Small intestine (tissue), 7 donors: Measurements from ENCODE around the gene REXO5. TPM values are rescaled to one million over a fixed set of nuclear protein-coding genes. Genes with fewer than 3 reads are reported as not detected.

ENCODE experiments used
- DNase-seq, 2 donors: peaks; one replicate each; pipeline versions ENCODE4 v3.0.0 to v3.0.0-alpha.2; 2013
- FAIRE-seq: peaks from 2 replicates; lab custom pipeline; 2012; peaks lifted over from hg19 to GRCh38; lab: Jason Lieb, UNC
- H3K27ac ChIP-seq, 3 donors: one replicate each; pipeline ENCODE4 v1.5.1; 2013; ENCODE audit warnings: low read length in 2 of 3, mild to moderate bottlenecking in 2 of 3, control low read depth in 1 of 3, inconsistent platforms in 1 of 3, low read depth in 1 of 3, moderate library complexity in 1 of 3
- H3K27me3 ChIP-seq, 3 donors: one replicate each; pipeline ENCODE4 v1.6.1; 2013; ENCODE audit warnings: low read length in 3 of 3, inconsistent platforms in 1 of 3; ENCODE audit not compliant: control insufficient read depth in 3 of 3, insufficient read depth in 3 of 3
- H3K36me3 ChIP-seq, 3 donors: one replicate each; pipeline ENCODE4 v1.6.1; 2013; ENCODE audit warnings: low read length in 3 of 3, inconsistent platforms in 1 of 3, low read depth in 1 of 3, mild to moderate bottlenecking in 1 of 3, moderate library complexity in 1 of 3; ENCODE audit not compliant: control insufficient read depth in 3 of 3, insufficient read depth in 2 of 3
- H3K4me1 ChIP-seq, 3 donors: one replicate each; pipeline ENCODE4 v1.6.1; 2013; ENCODE audit warnings: low read length in 2 of 3, inconsistent platforms in 1 of 3, low read depth in 1 of 3, mild to moderate bottlenecking in 1 of 3, moderate library complexity in 1 of 3; ENCODE audit not compliant: control insufficient read depth in 3 of 3, insufficient read depth in 2 of 3
- H3K4me3 ChIP-seq, 3 donors: one replicate each; pipeline ENCODE4 v1.5.1; 2013; ENCODE audit warnings: low read length in 3 of 3, control low read depth in 1 of 3, inconsistent platforms in 1 of 3, low read depth in 1 of 3, mild to moderate bottlenecking in 1 of 3, moderate library complexity in 1 of 3
- H3K9me3 ChIP-seq, 2 donors: one replicate each; pipeline ENCODE4 v1.6.1; 2013; ENCODE audit warnings: low read depth in 1 of 2, low read length in 1 of 2; ENCODE audit not compliant: control insufficient read depth in 2 of 2, insufficient read depth in 1 of 2
- WGBS, 3 donors: extraction: QIAGEN DNeasy Blood & Tissue Kit; methylation state at CpG; one replicate each; pipeline ENCODE4 v1.1.7; 2013; 5-methylcytosine and 5-hydroxymethylcytosine counted together
- polyA plus RNA-seq, 4 donors: library from polyadenylated mRNA; stranded (reverse) in 3 of 4; unstranded in 1 of 4; fragments of 200-250 nt in 3 of 4; fragments of 120-200 nt in 1 of 4; gene quantifications; one replicate each; pipeline versions ENCODE4 v1.2.1 to v1.2.3, GENCODE V29; 2013
- donor health status: healthy with polysubstance abuse.
- donor health status: control.
- donor health status: control.
- donor health status: Bipolar disorder and iron deficiency.
- donor health status: healthy.

REXO5 gene
- polyA plus RNA-seq, 4 donors: 0.54 to 9.6 (median 3.3) TPM

DNA sequence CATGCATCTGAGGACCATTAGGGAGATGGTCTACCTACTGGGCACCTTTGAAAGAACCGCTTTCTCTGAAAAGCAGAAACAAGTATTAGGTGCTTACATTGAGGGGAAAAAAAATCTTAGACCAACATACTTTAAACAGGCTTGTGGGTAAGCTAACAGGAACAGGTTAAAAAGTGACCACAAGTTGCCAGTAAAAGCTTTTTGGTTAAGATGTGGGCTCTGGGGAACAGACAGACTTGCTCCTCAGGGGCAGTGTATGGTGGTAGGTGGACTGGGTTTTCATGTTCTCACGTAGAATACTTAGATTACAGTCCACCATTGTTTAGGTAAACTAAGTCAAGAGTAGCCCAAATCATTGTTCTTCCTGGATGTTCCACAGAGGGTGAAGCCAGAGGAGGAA, 41.2 kb downstream of the REXO5 start:
- H3K9me3 ChIP-seq: no peaks in the 10 kb centered on the region
- peaks cover 0 to 17% (median 0%) of the 10 kb centered on the region in 3 donors for H3K36me3 ChIP-seq
- 37 to 88% (median 65%) methylated on average over 2 of the region's 2 CpGs for WGBS, 3 donors
- H3K27me3 ChIP-seq: no peaks in the 10 kb centered on the region
- no peak for FAIRE-seq
- no peak overlapping the region for H3K4me3 ChIP-seq
- DNase-seq: no peak
- no peak overlapping the region for H3K27ac ChIP-seq
- H3K4me1 ChIP-seq: peaks cover 0 to 18% (median 0%) of the 10 kb centered on the region in 3 donors

DNA sequence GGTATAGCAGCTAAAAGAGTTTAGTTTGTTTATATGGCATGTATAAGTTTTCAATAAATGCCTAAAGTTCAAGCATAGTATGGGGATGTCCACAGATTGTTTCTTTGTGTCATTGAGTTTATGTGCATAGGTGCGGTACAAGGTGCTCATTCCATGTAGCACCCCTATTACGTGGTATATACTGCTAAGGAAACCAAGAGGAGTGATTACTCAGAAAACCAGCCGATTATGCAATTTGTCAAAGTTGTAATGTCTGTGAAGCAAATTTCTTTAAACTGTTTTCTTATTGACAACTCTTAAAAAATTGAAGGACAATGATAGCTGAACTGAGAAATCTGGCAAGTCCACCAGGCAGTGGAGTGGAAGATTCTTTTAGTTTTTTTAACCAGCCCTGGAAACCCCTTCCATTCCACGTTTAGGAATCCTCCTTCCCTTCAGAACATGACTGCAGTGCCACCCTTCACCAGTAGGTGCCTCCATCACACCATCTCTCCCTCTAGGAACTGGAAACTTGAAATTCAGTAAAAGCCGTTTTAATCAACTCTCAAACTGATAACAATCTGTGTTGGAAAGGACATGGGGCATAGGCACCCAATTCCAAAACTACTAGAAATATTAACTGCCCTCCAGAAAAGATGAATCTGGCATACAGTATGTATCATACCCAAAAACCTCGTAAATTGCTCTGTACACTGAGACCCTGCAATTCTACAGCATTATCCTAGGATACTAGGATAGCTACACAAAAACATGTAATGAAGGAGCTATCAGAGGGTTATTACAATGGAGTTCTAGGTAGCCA, 43.5 kb downstream of the REXO5 start:
- no peak overlapping the region for H3K27ac ChIP-seq
- FAIRE-seq (no peak), DNase-seq (peak; percentile 51 to 71)
- no peaks in the 10 kb centered on the region for H3K27me3 ChIP-seq
- no peak overlapping the region for H3K4me3 ChIP-seq
- no peaks in the 10 kb centered on the region for H3K9me3 ChIP-seq
- peaks cover 0 to 18% (median 0%) of the 10 kb centered on the region in 3 donors for H3K4me1 ChIP-seq
- H3K36me3 ChIP-seq: peaks cover 0 to 14% (median 3%) of the 10 kb centered on the region in 3 donors
- 47 to 51% (median 49%) methylated on average over 6 of the region's 6 CpGs for WGBS, 3 donors

DNA sequence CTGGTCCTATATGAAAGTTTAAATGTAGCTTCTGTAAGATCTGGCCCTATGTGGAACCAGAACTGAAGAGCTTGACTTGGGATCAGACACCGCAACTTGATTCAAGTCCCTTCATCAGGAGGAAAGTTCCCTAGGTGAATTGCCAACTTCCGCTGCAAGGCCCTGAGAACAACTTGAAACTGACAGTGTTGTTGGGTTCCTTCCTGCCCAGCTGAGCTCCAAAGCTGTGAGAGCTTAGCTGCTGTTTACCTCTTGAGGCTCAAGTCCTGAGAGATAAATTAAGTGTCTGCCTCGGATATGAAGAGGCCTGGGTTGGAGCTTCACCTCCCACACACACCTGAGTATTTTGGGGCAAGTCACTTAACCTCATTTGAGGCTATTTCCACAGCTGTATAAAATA, 44.7 kb downstream of the REXO5 start:
- no peaks in the 10 kb centered on the region for H3K27me3 ChIP-seq
- peaks cover 0 to 15% (median 0%) of the 10 kb centered on the region in 3 donors for H3K4me1 ChIP-seq
- H3K27ac ChIP-seq: peak overlapping the region in 1 of 3 donors; percentile 71
- peaks cover 0 to 13% (median 3%) of the 10 kb centered on the region in 3 donors for H3K36me3 ChIP-seq
- no peak for DNase-seq
- no peaks in the 10 kb centered on the region for H3K9me3 ChIP-seq
- no peak overlapping the region for H3K4me3 ChIP-seq
- 76 to 89% (median 76%) methylated on average over 3 of the region's 3 CpGs for WGBS, 3 donors
- no peak for FAIRE-seq

DNA sequence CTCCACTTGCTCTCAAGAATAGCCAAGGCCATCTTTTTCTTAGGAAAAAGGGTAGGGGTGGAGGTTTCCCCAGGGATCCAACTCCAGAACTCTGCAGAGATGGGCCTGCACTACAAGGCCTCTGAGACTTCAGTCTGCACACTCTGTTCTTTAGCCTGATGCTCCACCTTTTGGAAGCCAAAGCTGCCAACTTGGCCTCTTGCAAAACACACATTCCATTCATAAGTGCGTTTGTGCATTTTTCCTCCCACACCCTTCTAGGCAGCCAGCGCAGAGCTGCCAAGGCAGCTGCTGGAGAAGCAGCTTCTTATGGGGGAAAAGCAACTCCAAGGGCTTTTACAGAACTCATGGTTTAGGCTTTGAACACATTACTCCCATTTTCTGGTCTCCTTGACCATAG, 45.3 kb downstream of the REXO5 start:
- Histone ChIP-seq H3K27ac (peak overlapping the region in 1 of 3 donors; percentile 24), H3K4me1 (peaks cover 0 to 13% (median 0%) of the 10 kb centered on the region in 3 donors), H3K27me3 (no peaks in the 10 kb centered on the region), H3K36me3 (peaks cover 0 to 14% (median 4%) of the 10 kb centered on the region in 3 donors), H3K4me3 (no peak overlapping the region), H3K9me3 (no peaks in the 10 kb centered on the region)
- WGBS, 3 donors: 24 to 45% (median 41%) methylated on average over 2 of the region's 2 CpGs
- FAIRE-seq (no peak), DNase-seq (peak; percentile 48 to 63)

DNA sequence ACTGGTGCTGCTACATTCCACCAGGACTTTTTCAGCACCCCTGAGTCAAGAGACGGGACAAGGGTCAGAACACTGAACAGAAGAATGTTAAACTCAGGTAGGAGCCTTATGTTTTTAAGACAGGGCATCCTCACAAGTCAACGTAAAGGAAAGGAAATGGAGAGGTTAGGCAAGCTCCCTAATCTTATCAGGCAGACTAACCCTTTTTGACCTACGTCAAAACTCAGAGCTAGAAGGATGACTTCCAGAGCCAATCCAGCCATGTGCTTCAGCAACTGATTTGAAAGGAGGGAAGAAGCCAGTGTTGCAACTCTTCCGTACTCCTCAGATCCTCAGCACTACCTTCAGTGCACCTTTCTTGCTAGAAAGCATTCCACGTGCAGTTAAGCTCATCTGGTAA, 46.8 kb downstream of the REXO5 start:
- Histone ChIP-seq H3K9me3 (no peaks in the 10 kb centered on the region), H3K4me3 (no peak overlapping the region), H3K27me3 (no peaks in the 10 kb centered on the region), H3K27ac (no peak overlapping the region), H3K36me3 (peaks cover 4 to 24% (median 7%) of the 10 kb centered on the region in 3 donors), H3K4me1 (peaks cover 0 to 7% (median 0%) of the 10 kb centered on the region in 3 donors)
- WGBS, 3 donors: 82 to 86% (median 84%) methylated on average over 5 of the region's 5 CpGs
- FAIRE-seq: no peak
- no peak for DNase-seq

DNA sequence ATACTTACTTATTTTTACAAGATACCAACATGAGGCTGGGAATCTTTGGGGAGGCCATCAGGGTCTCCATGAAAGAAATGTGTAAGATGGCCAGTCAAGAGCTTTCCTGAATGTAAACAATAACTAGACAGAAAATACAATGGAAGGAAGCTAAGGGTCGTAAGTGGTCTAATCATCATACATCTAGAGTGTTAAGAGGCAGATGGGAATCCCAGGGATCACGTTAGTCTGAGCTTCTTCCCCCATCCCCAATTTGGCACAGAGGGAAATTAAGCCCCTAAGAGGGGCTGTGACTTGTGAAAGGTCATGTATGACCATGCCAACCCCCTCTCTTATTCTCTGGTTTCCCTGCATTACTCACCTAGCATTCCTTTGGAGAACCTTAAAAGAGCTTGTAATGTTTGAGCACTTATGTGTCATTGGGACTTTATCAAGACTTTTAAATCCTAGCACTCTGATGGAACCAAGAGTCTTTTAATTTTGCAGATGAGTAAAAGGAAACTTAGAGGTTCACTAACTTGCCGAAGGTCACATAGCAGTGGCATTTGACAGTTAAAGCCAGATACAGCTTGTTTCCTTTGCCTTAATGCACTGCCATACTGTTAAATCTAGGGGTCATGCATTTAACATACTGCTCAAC, 47.8 kb downstream of the REXO5 start:
- Histone ChIP-seq H3K9me3 (no peaks in the 10 kb centered on the region), H3K27ac (no peak overlapping the region), H3K4me3 (no peak overlapping the region), H3K36me3 (peaks cover 4 to 24% (median 7%) of the 10 kb centered on the region in 3 donors), H3K4me1 (peaks cover 0 to 7% (median 0%) of the 10 kb centered on the region in 3 donors), H3K27me3 (no peaks in the 10 kb centered on the region)
- no peak for DNase-seq
- FAIRE-seq: no peak
- 85 to 95% (median 88%) methylated on average over 3 of the region's 3 CpGs for WGBS, 3 donors

DNA sequence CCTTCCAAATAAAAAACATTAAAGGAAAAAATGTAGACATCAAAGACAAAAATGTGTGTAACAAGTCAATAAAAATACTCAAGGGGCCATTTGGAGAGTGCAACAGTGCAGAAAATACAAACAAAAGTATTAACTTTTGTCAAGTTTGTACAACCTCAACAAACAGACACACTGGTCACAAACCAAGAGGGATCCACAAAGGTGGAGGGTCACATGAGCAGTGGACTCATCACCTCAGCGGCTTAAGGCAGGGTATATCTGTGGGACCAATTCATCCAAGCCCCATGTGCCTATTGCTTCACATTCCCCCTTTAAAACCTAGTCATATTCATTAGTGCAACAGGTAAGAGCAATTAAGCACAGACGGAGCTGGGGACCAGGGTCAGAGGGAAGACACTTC, 48.6 kb downstream of the REXO5 start:
- FAIRE-seq: no peak
- no peaks in the 10 kb centered on the region for H3K27me3 ChIP-seq
- no peak overlapping the region for H3K4me3 ChIP-seq
- peaks cover 0 to 7% (median 0%) of the 10 kb centered on the region in 3 donors for H3K4me1 ChIP-seq
- H3K9me3 ChIP-seq: no peaks in the 10 kb centered on the region
- H3K36me3 ChIP-seq: peaks cover 6 to 27% (median 11%) of the 10 kb centered on the region in 3 donors
- H3K27ac ChIP-seq: no peak overlapping the region
- no peak for DNase-seq
- WGBS, 3 donors: 93 to 94% (median 94%) methylated on average over 2 of the region's 2 CpGs

DNA sequence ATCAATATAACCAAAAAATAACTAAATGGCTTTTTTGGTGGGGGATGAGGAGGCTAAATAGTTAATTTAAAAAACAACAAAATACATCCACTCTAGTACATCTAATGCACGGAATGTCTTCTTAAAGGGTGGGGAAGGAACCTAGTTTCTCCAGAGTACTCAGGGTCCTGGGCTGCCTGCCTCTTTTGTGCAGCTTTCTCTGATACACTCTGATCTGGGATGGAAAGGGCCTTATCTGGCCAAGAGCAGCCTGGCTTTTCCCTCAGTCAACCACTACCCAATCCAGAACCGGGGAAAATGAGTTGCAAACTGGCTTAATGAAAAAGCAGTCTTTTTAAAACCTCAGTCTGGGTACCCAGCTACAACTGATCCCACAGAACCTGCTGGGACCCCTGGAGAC, 51.0 kb downstream of the REXO5 start:
- FAIRE-seq (no peak), DNase-seq (no peak)
- peaks cover 8 to 43% (median 14%) of the 10 kb centered on the region in 3 donors for H3K36me3 ChIP-seq
- 73 to 91% (median 88%) methylated on average over 2 of the region's 2 CpGs for WGBS, 3 donors
- H3K9me3 ChIP-seq: no peaks in the 10 kb centered on the region
- H3K27me3 ChIP-seq: no peaks in the 10 kb centered on the region
- H3K27ac ChIP-seq: no peak overlapping the region
- no peak overlapping the region for H3K4me3 ChIP-seq
- no peaks in the 10 kb centered on the region for H3K4me1 ChIP-seq
